CD14-positive monocyte (primary cell): ENCODE results near the gene ITSN1. TPM values are rescaled to one million over a fixed set of nuclear protein-coding genes. Genes with fewer than 3 reads are reported as not detected.

ENCODE experiments used
- DNase-seq, 3 donors: peaks; one replicate each; pipeline ENCODE4 v3.0.0-alpha.2; 2011 to 2022
- H2AFZ ChIP-seq: 2 replicates; pipeline ENCODE4 v1.6.0; 2012; ENCODE audit warnings: mild to moderate bottlenecking, low read depth, low read length, inconsistent platforms; ENCODE audit not compliant: insufficient read depth, poor library complexity, severe bottlenecking
- H3K27ac ChIP-seq, 2 donors: 1 replicate in 1 of 2; 2 replicates in 1 of 2; pipeline ENCODE4 v1.5.1; 2012 to 2013; ENCODE audit warnings: low read length in 2 of 2, control low read depth in 1 of 2, inconsistent platforms in 1 of 2, low read depth in 1 of 2, mild to moderate bottlenecking in 1 of 2
- H3K27me3 ChIP-seq, 2 donors: one replicate each; pipeline versions ENCODE4 v1.6.0 to v1.6.1; 2011 to 2013; ENCODE audit warnings: low read length in 2 of 2; ENCODE audit not compliant: control insufficient read depth in 2 of 2, insufficient read depth in 2 of 2
- H3K36me3 ChIP-seq, 2 donors: replicated peaks in 1 of 2; 1 replicate in 1 of 2; 2 replicates in 1 of 2; pipeline versions ENCODE4 v1.5.1 to v1.6.1; 2012 to 2013; ENCODE audit warnings: low read length in 2 of 2, control low read depth in 1 of 2, inconsistent platforms in 1 of 2, mild to moderate bottlenecking in 1 of 2; ENCODE audit not compliant: insufficient read depth in 2 of 2, control insufficient read depth in 1 of 2
- H3K4me1 ChIP-seq, 2 donors: 1 replicate in 1 of 2; 2 replicates in 1 of 2; pipeline versions ENCODE4 v1.5.1 to v1.6.1; 2012 to 2013; ENCODE audit warnings: low read length in 2 of 2, control low read depth in 1 of 2, inconsistent platforms in 1 of 2, mild to moderate bottlenecking in 1 of 2, moderate library complexity in 1 of 2; ENCODE audit not compliant: insufficient read depth in 2 of 2, control insufficient read depth in 1 of 2
- H3K4me2 ChIP-seq: replicated peaks from 2 replicates; pipeline ENCODE3; 2012; ENCODE audit warnings: low read length, moderate library complexity, mild to moderate bottlenecking; ENCODE audit not compliant: poor library complexity, severe bottlenecking; ENCODE audit errors: extremely low read depth
- H3K4me3 ChIP-seq, 3 experiments: fragments of 200-600 bp in 1 of 3; sonication (generic) in 1 of 3; replicated peaks in 1 of 3; 1 replicate in 2 of 3; 2 replicates in 1 of 3; pipeline ENCODE4 v1.5.1; 2011 to 2013; ENCODE audit warnings: low read length in 3 of 3, mild to moderate bottlenecking in 3 of 3, control low read depth in 2 of 3, low read depth in 2 of 3, inconsistent platforms in 1 of 3, moderate library complexity in 1 of 3
- H3K79me2 ChIP-seq: 2 replicates; pipeline ENCODE4 v1.6.0; 2012; ENCODE audit warnings: mild to moderate bottlenecking, control low read depth, inconsistent platforms, low read length, moderate library complexity; ENCODE audit not compliant: insufficient read depth
- H3K9ac ChIP-seq: 2 replicates; pipeline ENCODE4 v1.6.0; 2017; ENCODE audit warnings: low read length, mild to moderate bottlenecking; ENCODE audit not compliant: insufficient read depth, poor library complexity, severe bottlenecking
- H3K9me3 ChIP-seq, 2 donors: replicated peaks in 1 of 2; 1 replicate in 1 of 2; 2 replicates in 1 of 2; pipeline versions ENCODE4 v1.5.1 to v1.6.1; 2012 to 2013; ENCODE audit warnings: low read length in 2 of 2, control low read depth in 1 of 2; ENCODE audit not compliant: control insufficient read depth in 1 of 2, insufficient read depth in 1 of 2
- H4K20me1 ChIP-seq: 2 replicates; pipeline ENCODE4 v1.6.0; 2012; ENCODE audit warnings: mild to moderate bottlenecking, low read length, control low read depth, moderate library complexity; ENCODE audit not compliant: insufficient read depth
- H3K27ac Mint-ChIP-seq, 7 donors: one replicate each; pipeline ENCODE4 v1.8.0; 2020; ENCODE audit warnings: mild to moderate bottlenecking in 7 of 7, mixed read lengths in 7 of 7, moderate library complexity in 6 of 7, inconsistent platforms in 2 of 7
- H3K27me3 Mint-ChIP-seq, 3 donors: one replicate each; pipeline ENCODE4 v1.8.0; 2021 to 2022; ENCODE audit warnings: low read depth in 3 of 3, mild to moderate bottlenecking in 3 of 3, mixed read lengths in 3 of 3, moderate library complexity in 3 of 3, inconsistent platforms in 1 of 3
- H3K36me3 Mint-ChIP-seq, 2 donors: one replicate each; pipeline ENCODE4 v1.8.0; 2020; ENCODE audit warnings: mixed read lengths in 2 of 2, inconsistent platforms in 1 of 2, mild to moderate bottlenecking in 1 of 2
- H3K4me1 Mint-ChIP-seq: one replicate; pipeline ENCODE4 v1.8.0; 2020; ENCODE audit warnings: mild to moderate bottlenecking, mixed read lengths
- H3K4me3 Mint-ChIP-seq, 2 donors: one replicate each; pipeline ENCODE4 v1.8.0; 2020; ENCODE audit warnings: mild to moderate bottlenecking in 2 of 2, mixed read lengths in 2 of 2, moderate library complexity in 1 of 2
- H3K9me3 Mint-ChIP-seq, 7 donors: one replicate each; pipeline ENCODE4 v1.8.0; 2020 to 2022; ENCODE audit warnings: mixed read lengths in 7 of 7, mild to moderate bottlenecking in 6 of 7, moderate library complexity in 6 of 7, inconsistent platforms in 2 of 7
- CTCF ChIP-seq: fragments of 200-600 bp; IDR thresholded peaks from one replicate; pipeline ENCODE4 v1.8.0; 2022; ENCODE audit warnings: antibody characterized with exemption, mild to moderate bottlenecking
- WGBS: methylation state at CpG from one replicate; pipeline ENCODE4 v1.1.5; 2013; ENCODE audit warnings: missing lambda C conversion rate; ENCODE audit not compliant: insufficient coverage; 5-methylcytosine and 5-hydroxymethylcytosine counted together
- intact Hi-C, 2 donors: fragments of 100-400 bp; cut with micrococcal nuclease; formaldehyde crosslinking; loops; one replicate each; pipeline versions ENCODE4 v1.15.0 to v1.15.1; 2023
- polyA plus RNA-seq, 3 donors: library from polyadenylated mRNA; depleted of rRNA in 1 of 3; unstranded in 2 of 3; stranded (reverse) in 1 of 3; fragments of 300-500 nt in 2 of 3; fragments of >200 nt in 1 of 3; fragmentation: Illumina TruSeq in 2 of 3; gene quantifications; 1 replicate in 2 of 3; 2 replicates in 1 of 3; pipeline ENCODE4 v1.2.3, GENCODE V29; 2012 to 2021

The ITSN1 gene
- polyA plus RNA-seq, 3 donors = 4.7 to 10.3 (median 5.1) TPM

DNA sequence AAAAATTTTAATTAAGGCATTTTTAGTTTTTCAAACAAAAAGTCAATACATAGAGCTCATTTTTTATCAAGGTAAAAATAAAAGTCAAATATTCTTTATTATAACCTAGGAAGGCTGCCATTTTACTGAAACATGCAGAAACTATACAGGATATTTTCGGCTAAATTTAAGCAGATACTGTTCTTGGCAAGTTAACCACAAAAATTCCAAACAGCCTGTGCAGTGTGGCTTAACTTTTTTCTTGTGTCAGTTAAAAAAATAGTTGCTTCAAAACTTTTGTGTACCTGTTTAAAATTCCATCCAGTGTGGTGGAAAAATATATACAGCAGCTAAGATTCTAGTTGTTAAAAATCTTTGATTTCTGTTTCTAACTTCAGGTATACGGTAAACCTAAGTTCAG is 138.3 kb downstream of the ITSN1 start:
- H3K4me3 ChIP-seq = no peak overlapping the region
- intact Hi-C loops = no loop called here
- H3K27ac ChIP-seq = no peak overlapping the region
- H3K4me3 Mint-ChIP-seq = no peak overlapping the region
- H3K4me2 ChIP-seq = no peak overlapping the region
- H3K9ac ChIP-seq = no peak overlapping the region
- DNase-seq = no peak
- no peaks in the 10 kb centered on the region for H3K27me3 ChIP-seq
- WGBS = 100% methylated on average over 1 of the region's 2 CpGs
- no peaks in the 10 kb centered on the region for H3K4me1 Mint-ChIP-seq
- no peak for TF ChIP-seq CTCF
- no peaks in the 10 kb centered on the region for H3K9me3 ChIP-seq
- H3K27me3 Mint-ChIP-seq = no peaks in the 10 kb centered on the region
- H3K36me3 Mint-ChIP-seq = peaks cover 43 to 56% of the 10 kb centered on the region in 2 donors
- no peak overlapping the region for H2AFZ ChIP-seq
- H3K4me1 ChIP-seq = no peaks in the 10 kb centered on the region
- no peaks in the 10 kb centered on the region for H4K20me1 ChIP-seq
- H3K79me2 ChIP-seq = no peaks in the 10 kb centered on the region
- H3K27ac Mint-ChIP-seq = no peak overlapping the region
- peaks cover 2 to 8% (median 6%) of the 10 kb centered on the region in 7 donors for H3K9me3 Mint-ChIP-seq
- peaks cover 21 to 27% of the 10 kb centered on the region in 2 donors for H3K36me3 ChIP-seq

DNA sequence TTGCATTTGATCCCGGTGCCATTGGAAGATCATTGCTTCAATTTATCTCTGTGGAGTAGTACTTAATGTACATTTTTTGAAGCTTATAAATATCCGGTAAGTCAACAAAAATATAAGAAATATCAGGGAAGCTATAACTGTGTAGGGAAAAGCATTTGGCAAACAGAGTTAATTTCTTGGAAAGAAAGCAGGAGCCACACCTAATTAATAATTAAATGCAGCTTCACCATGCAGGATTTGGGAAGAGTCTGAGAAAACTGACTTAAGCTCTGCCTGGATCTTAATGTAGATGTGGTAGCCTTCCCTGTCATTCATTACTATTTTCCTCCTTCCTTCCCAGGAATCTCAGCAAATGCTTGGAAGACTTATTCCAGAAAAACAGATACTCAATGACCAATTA is 138.8 kb downstream of the ITSN1 start:
- H3K4me3 ChIP-seq = no peak overlapping the region
- peaks cover 2 to 8% (median 6%) of the 10 kb centered on the region in 7 donors for H3K9me3 Mint-ChIP-seq
- H3K4me2 ChIP-seq = no peak overlapping the region
- no peak for DNase-seq
- peaks cover 38 to 51% of the 10 kb centered on the region in 2 donors for H3K36me3 Mint-ChIP-seq
- H3K4me1 ChIP-seq = no peaks in the 10 kb centered on the region
- H4K20me1 ChIP-seq = no peaks in the 10 kb centered on the region
- TF ChIP-seq CTCF = no peak
- H3K27ac ChIP-seq = no peak overlapping the region
- intact Hi-C loops = no loop called here
- H3K27me3 ChIP-seq = no peaks in the 10 kb centered on the region
- no peaks in the 10 kb centered on the region for H3K27me3 Mint-ChIP-seq
- H3K27ac Mint-ChIP-seq = no peak overlapping the region
- H2AFZ ChIP-seq = no peak overlapping the region
- H3K4me3 Mint-ChIP-seq = no peak overlapping the region
- no CpG with 5 or more reads among the region's 2 CpGs for WGBS
- H3K9me3 ChIP-seq = no peaks in the 10 kb centered on the region
- H3K36me3 ChIP-seq = peaks cover 18 to 22% of the 10 kb centered on the region in 2 donors
- H3K9ac ChIP-seq = no peak overlapping the region
- H3K4me1 Mint-ChIP-seq = no peaks in the 10 kb centered on the region
- no peaks in the 10 kb centered on the region for H3K79me2 ChIP-seq
